Lower leg skin (tissue), 4 donors: ENCODE measurements around the gene UNC5C. TPM values are rescaled to one million over a fixed set of nuclear protein-coding genes. Genes with fewer than 3 reads are reported as not detected.

Experiments used
- DNase-seq, 2 donors: peaks; one replicate each; pipeline ENCODE4 v3.0.0-alpha.2; 2019; ENCODE audit warnings: low spot score in 2 of 2
- H3K4me3 ChIP-seq: fragments of 200-600 bp; sonication (generic); 2 replicates; pipeline ENCODE4 v1.5.1; 2017; ENCODE audit warnings: mild to moderate bottlenecking, low read depth; ENCODE audit not compliant: poor library complexity, severe bottlenecking
- CTCF ChIP-seq, 3 donors: fragments of 450-650 bp; IDR thresholded peaks; one replicate each; pipeline ENCODE4 v1.5.1; 2016; ENCODE audit warnings: antibody characterized with exemption in 3 of 3, mild to moderate bottlenecking in 3 of 3, moderate library complexity in 2 of 3
- POLR2A ChIP-seq, 2 donors: fragments of 450-650 bp; IDR thresholded peaks; one replicate each; pipeline ENCODE4 v1.6.1; 2016 to 2017; ENCODE audit warnings: antibody characterized with exemption in 2 of 2, mild to moderate bottlenecking in 1 of 2, moderate library complexity in 1 of 2
- WGBS, 2 donors: methylation state at CpG; one replicate each; pipeline ENCODE4 v1.1.5; 2018; 5-methylcytosine and 5-hydroxymethylcytosine counted together
- intact Hi-C: fragments of 100-400 bp; cut with DNase I; formaldehyde crosslinking; loops from one replicate; pipeline ENCODE4 v1.15.0; 2023; ENCODE audit warnings: low total_unique reads
- total RNA-seq, 4 donors: library from RNA; depleted of rRNA; stranded (reverse); fragments of >200 nt; gene quantifications; one replicate each; pipeline ENCODE4 v1.1.0, GENCODE V29; 2016

Gene UNC5C
- total RNA-seq, 4 donors from 2014 or later = 0.34 to 1.8 (median 1.2) TPM

GRCh38 chr4:95193391-95194224 is 355.2 kb downstream of the UNC5C start:
- DNase-seq = no peak
- 63 to 75% methylated on average over 22 of the region's 22 CpGs for WGBS, 2 donors
- TF ChIP-seq CTCF (IDR thresholded peaks at IDR 0.05) (no peak), POLR2A (IDR thresholded peaks at IDR 0.05) (no peak)
- no peak overlapping the region for H3K4me3 ChIP-seq
- intact Hi-C loops = loop anchor here (5.0 kb wide), 1 partner anchor 1694 kb away; no protein-coding TSS in a partner anchor

GRCh38 chr4:95191537-95191936 is 357.2 kb downstream of the UNC5C start:
- 62 to 82% methylated on average over 3 of the region's 3 CpGs for WGBS, 2 donors
- intact Hi-C loops = loop anchor here (5.0 kb wide), 1 partner anchor 1696 kb away; no protein-coding TSS in a partner anchor
- no peak overlapping the region for H3K4me3 ChIP-seq
- TF ChIP-seq POLR2A (IDR thresholded peaks at IDR 0.05) (no peak), CTCF (IDR thresholded peaks at IDR 0.05) (no peak)
- DNase-seq = no peak

GRCh38 chr4:95190751-95191436 is 357.9 kb downstream of the UNC5C start:
- no peak for TF ChIP-seq POLR2A (IDR thresholded peaks at IDR 0.05)
- TF ChIP-seq CTCF (IDR thresholded peaks at IDR 0.05) = no peak
- intact Hi-C loops = loop anchor here (5.0 kb wide), 1 partner anchor 1696 kb away; no protein-coding TSS in a partner anchor
- 44 to 52% methylated on average over 9 of the region's 9 CpGs for WGBS, 2 donors
- DNase-seq = no peak
- H3K4me3 ChIP-seq = no peak overlapping the region

GRCh38 chr4:95188701-95189370 is 359.9 kb downstream of the UNC5C start:
- no peak overlapping the region for H3K4me3 ChIP-seq
- intact Hi-C loops = no loop called here
- WGBS, 2 donors = 53 to 69% methylated on average over 5 of the region's 5 CpGs
- no peak for DNase-seq
- TF ChIP-seq CTCF (IDR thresholded peaks at IDR 0.05) = no peak
- TF ChIP-seq POLR2A (IDR thresholded peaks at IDR 0.05) = no peak

GRCh38 chr4:95186666-95187065 is 362.1 kb downstream of the UNC5C start:
- WGBS, 2 donors = 88 to 90% methylated on average over 8 of the region's 8 CpGs
- H3K4me3 ChIP-seq = no peak overlapping the region
- intact Hi-C loops = no loop called here
- no peak for DNase-seq
- TF ChIP-seq POLR2A (IDR thresholded peaks at IDR 0.05) = no peak
- TF ChIP-seq CTCF (IDR thresholded peaks at IDR 0.05) = no peak
